ENCODE data around the gene CTSZ. TPM values are rescaled to one million over a fixed set of nuclear protein-coding genes. Genes with fewer than 3 reads are reported as not detected.

Gene CTSZ
- total and polyA plus RNA-seq, 2 of the 8 experiments (the other 6 are each of a cell fraction or from before 2014, with no cell fraction given) = 32.8 to 34.0 TPM

DNA sequence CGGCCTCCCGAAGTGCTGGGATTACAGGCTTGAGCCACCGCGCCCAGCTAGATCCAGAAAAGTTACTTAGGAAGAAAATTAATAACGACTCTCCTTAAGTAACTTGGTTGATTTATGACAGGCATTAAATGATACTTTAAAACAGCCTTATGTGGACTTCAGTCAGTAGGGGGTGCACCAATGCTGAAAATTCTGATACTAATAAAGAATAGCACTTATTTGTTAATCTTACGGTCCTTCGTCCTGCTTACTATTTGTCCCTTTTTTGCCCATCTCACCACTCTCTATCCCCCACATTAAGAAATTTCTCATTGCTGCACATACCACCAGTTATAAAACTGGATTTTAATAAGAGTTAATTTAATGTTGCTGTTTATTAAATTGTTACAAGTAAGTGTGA, 48.2 kb upstream of the CTSZ start:
- Histone ChIP-seq H3K23me2 (ENCODE audit: low read depth, low read length) (no peaks in the 10 kb centered on the region), H3K27me3 (replicated peaks in 1 of 4; ENCODE audit: control insufficient read depth in 3 of 4, extremely low read depth in 1 of 4, insufficient read depth in 3 of 4, low read length in 3 of 4) (no peaks in the 10 kb centered on the region), H3K79me1 (ENCODE audit: low read depth, low read length) (no peaks in the 10 kb centered on the region), H4K20me1 (replicated peaks in 1 of 2; ENCODE audit: control insufficient read depth in 1 of 2, insufficient read depth in 2 of 2, low read length in 2 of 2) (no peaks in the 10 kb centered on the region), H2BK15ac (ENCODE audit: low read length) (no peak overlapping the region), H3K36me3 (ENCODE audit: control insufficient read depth in 2 of 4, insufficient read depth in 4 of 4, low read length in 3 of 4) (no peaks in the 10 kb centered on the region), H4K91ac (replicated peaks; ENCODE audit: insufficient read length, low read length) (no peak overlapping the region), H3K9ac (replicated peaks in 1 of 4; ENCODE audit: extremely low read depth in 1 of 4, low read depth in 3 of 4, low read length in 3 of 4) (no peak overlapping the region), H2BK5ac (ENCODE audit: low read depth, low read length) (no peak overlapping the region), H3K56ac (replicated peaks; ENCODE audit: insufficient read length, low read depth, low read length) (no peak overlapping the region), H3K23ac (ENCODE audit: insufficient read length) (no peak overlapping the region), H3K4me3 (ENCODE audit: extremely low read depth in 1 of 4, insufficient read depth in 2 of 4, low read depth in 3 of 4, low read length in 4 of 4) (no peak overlapping the region), H3K9me3 (ENCODE audit: insufficient read depth in 2 of 2, low read depth in 1 of 2, low read length in 1 of 2) (no peaks in the 10 kb centered on the region), H3K14ac (ENCODE audit: insufficient read length) (no peak overlapping the region), H3K18ac (ENCODE audit: extremely low read depth, low read length) (no peak overlapping the region), H3K4me1 (replicated peaks in 1 of 4; ENCODE audit: control insufficient read depth in 3 of 4, insufficient read depth in 4 of 4, low read length in 3 of 4) (no peaks in the 10 kb centered on the region), H3K4me2 (ENCODE audit: insufficient read depth in 1 of 2, low read depth in 2 of 2, low read length in 2 of 2) (no peak overlapping the region), H3K4ac (replicated peaks; ENCODE audit: insufficient read length, low read depth, low read length) (no peak overlapping the region), H2AFZ (ENCODE audit: low read length) (no peak overlapping the region), H2BK20ac (ENCODE audit: low read length) (no peak overlapping the region), H2AK5ac (ENCODE audit: low read depth, low read length) (no peak overlapping the region), H4K8ac (ENCODE audit: extremely low read depth, insufficient read depth, low read length) (no peak overlapping the region), H3K27ac (ENCODE audit: low read depth, low read length) (no peak overlapping the region), H4K5ac (ENCODE audit: insufficient read length, low read depth, low read length) (no peak overlapping the region), H2BK12ac (ENCODE audit: low read depth, low read length) (no peak overlapping the region), H2BK120ac (replicated peaks; ENCODE audit: low read depth, low read length) (no peak overlapping the region), H3K79me2 (ENCODE audit: control insufficient read depth in 1 of 2, insufficient read depth in 2 of 2, low read length in 2 of 2) (no peaks in the 10 kb centered on the region)
- ChIA-PET POLR2A (ENCODE audit: partially characterized antibody) (no interaction called here), CTCF (ENCODE audit: partially characterized antibody) (no interaction called here)
- 93% methylated on average over 7 of the region's 7 CpGs; no CpG with 5 or more reads in 1 of the 2 experiments for WGBS, 2 experiments (ENCODE audit: extremely low coverage in 1 of 2, insufficient coverage in 1 of 2, insufficient read length in 1 of 2, insufficient replicate concordance in 2 of 2, low coverage in 1 of 2, low lambda C conversion rate in 2 of 2, missing lambda C conversion rate in 1 of 2)
- DNase-seq (ENCODE audit: low read depth in 1 of 2, low spot score in 2 of 2) (no peak), FAIRE-seq (no peak)
- TF ChIP-seq RBBP5 (IDR thresholded peaks at IDR 0.05; ENCODE audit: borderline replicate concordance, low read depth, low read length) (no peak), SP4 (IDR thresholded peaks at IDR 0.05; ENCODE audit: low read length) (no peak)

All from H1 (cell line).